Measurements from ENCODE around the gene MTX1.

- TF ChIP-seq, protein P1, sequence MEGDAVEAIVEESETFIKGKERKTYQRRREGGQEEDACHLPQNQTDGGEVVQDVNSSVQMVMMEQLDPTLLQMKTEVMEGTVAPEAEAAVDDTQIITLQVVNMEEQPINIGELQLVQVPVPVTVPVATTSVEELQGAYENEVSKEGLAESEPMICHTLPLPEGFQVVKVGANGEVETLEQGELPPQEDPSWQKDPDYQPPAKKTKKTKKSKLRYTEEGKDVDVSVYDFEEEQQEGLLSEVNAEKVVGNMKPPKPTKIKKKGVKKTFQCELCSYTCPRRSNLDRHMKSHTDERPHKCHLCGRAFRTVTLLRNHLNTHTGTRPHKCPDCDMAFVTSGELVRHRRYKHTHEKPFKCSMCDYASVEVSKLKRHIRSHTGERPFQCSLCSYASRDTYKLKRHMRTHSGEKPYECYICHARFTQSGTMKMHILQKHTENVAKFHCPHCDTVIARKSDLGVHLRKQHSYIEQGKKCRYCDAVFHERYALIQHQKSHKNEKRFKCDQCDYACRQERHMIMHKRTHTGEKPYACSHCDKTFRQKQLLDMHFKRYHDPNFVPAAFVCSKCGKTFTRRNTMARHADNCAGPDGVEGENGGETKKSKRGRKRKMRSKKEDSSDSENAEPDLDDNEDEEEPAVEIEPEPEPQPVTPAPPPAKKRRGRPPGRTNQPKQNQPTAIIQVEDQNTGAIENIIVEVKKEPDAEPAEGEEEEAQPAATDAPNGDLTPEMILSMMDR (IDR thresholded peaks at IDR 0.05), result no peak
- TF ChIP-seq POLR2A (IDR thresholded peaks at IDR 0.05), result no peak
Measured at GRCh38 chr1:155254714-155255242, 46.3 kb downstream of the MTX1 start.
